Mucosa of descending colon (tissue), 3 donors: Measurements from ENCODE around the gene MARVELD1. TPM values are rescaled to one million over a fixed set of nuclear protein-coding genes. Genes with fewer than 3 reads are reported as not detected.

Experiments used
- ATAC-seq: fragments of 200-7000 bp; cut with Tn5 transposase; one replicate; pipeline ENCODE4 v1.9.1; 2020; ENCODE audit warnings: mild to moderate bottlenecking, moderate library complexity
- DNase-seq, 3 donors: peaks; one replicate each; pipeline ENCODE4 v3.0.0-alpha.2; 2020
- H3K36me3 ChIP-seq: fragments of 200-600 bp; one replicate; pipeline ENCODE4 v1.8.0; 2021; ENCODE audit warnings: low read depth, mild to moderate bottlenecking
- H3K4me1 ChIP-seq: fragments of 200-600 bp; one replicate; pipeline ENCODE4 v1.8.0; 2021; ENCODE audit warnings: low read depth, mild to moderate bottlenecking
- H3K4me3 ChIP-seq: fragments of 200-600 bp; one replicate; pipeline ENCODE4 v1.8.0; 2021; ENCODE audit warnings: mild to moderate bottlenecking
- H3K9me3 ChIP-seq: fragments of 200-600 bp; one replicate; pipeline ENCODE4 v1.8.0; 2021; ENCODE audit warnings: mild to moderate bottlenecking
- intact Hi-C, 2 donors: fragments of 100-400 bp; cut with DNase I in 1 of 2; cut with micrococcal nuclease in 1 of 2; formaldehyde crosslinking; loops; one replicate each; pipeline versions ENCODE4 v1.11.0 to v1.11.1; 2022; cut with DNase I, micrococcal nuclease
- total RNA-seq, 3 donors: library from RNA; stranded (reverse); fragmentation: NEBNext Ultra II Directional in 2 of 3; extraction: Animal tissue kit (Norgen Biotek cat#: 25700) in 2 of 3; gene quantifications; one replicate each; pipeline versions ENCODE4 v1.2.1 to v1.2.4, GENCODE V29; 2021 to 2023
- TF ChIP-seq, protein P1 (sequence below): fragments of 200-600 bp; IDR thresholded peaks from one replicate; pipeline ENCODE4 v1.8.0; 2022; ENCODE audit warnings: antibody characterized with exemption, mild to moderate bottlenecking
- donor health status: DM: no; HTN: no; CAD: no; lungs with moderate emphysema.
- donor health status: DM: no; HTN: no; CAD: no.
- donor health status: DM: no; HTN: yes; CAD: no.

MARVELD1 gene
- total RNA-seq, 3 donors from 2014 or later, result 30.7 to 45.7 (median 37.7) TPM

DNA sequence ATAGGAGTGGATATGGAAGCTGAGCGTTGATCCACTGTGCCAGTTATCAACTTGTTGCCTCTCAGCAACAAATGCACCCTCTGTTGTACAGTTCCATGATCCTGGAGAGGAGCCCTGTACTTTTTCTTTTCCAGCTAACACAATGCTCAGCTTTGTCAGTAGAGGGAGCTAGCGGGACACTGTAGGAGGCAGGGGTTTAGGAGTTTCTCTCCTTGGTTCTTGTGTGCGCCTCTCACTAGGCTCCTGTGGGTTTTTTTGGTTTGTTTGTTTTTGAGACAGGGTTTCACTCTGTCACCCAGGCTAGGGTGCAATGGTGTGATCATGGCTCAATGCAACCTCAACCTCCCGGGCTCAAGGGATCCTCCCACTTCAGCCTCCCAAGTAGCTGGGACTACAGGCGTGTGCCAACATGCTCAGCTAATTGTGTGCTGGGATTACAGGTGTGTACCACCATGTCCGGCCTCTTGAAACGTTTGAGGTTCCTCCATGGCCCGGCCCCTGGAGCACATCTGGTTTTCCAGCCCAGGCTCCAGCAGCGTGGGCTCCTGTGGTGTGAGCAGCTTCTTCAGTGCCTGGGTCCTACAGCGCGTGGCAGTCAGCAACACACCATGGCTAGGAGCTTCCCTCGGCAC is 12.0 kb upstream of the MARVELD1 start:
- peak in 1 of 3 donors; percentile 74 for DNase-seq
- TF ChIP-seq, protein P1, sequence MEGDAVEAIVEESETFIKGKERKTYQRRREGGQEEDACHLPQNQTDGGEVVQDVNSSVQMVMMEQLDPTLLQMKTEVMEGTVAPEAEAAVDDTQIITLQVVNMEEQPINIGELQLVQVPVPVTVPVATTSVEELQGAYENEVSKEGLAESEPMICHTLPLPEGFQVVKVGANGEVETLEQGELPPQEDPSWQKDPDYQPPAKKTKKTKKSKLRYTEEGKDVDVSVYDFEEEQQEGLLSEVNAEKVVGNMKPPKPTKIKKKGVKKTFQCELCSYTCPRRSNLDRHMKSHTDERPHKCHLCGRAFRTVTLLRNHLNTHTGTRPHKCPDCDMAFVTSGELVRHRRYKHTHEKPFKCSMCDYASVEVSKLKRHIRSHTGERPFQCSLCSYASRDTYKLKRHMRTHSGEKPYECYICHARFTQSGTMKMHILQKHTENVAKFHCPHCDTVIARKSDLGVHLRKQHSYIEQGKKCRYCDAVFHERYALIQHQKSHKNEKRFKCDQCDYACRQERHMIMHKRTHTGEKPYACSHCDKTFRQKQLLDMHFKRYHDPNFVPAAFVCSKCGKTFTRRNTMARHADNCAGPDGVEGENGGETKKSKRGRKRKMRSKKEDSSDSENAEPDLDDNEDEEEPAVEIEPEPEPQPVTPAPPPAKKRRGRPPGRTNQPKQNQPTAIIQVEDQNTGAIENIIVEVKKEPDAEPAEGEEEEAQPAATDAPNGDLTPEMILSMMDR, result peak; percentile 88
- no peaks in the 10 kb centered on the region for H3K36me3 ChIP-seq
- peak; percentile 84 for ATAC-seq
- intact Hi-C loops, result no loop called here
- H3K4me3 ChIP-seq, result no peak overlapping the region
- peaks cover 6% of the 10 kb centered on the region for H3K4me1 ChIP-seq
- no peaks in the 10 kb centered on the region for H3K9me3 ChIP-seq

DNA sequence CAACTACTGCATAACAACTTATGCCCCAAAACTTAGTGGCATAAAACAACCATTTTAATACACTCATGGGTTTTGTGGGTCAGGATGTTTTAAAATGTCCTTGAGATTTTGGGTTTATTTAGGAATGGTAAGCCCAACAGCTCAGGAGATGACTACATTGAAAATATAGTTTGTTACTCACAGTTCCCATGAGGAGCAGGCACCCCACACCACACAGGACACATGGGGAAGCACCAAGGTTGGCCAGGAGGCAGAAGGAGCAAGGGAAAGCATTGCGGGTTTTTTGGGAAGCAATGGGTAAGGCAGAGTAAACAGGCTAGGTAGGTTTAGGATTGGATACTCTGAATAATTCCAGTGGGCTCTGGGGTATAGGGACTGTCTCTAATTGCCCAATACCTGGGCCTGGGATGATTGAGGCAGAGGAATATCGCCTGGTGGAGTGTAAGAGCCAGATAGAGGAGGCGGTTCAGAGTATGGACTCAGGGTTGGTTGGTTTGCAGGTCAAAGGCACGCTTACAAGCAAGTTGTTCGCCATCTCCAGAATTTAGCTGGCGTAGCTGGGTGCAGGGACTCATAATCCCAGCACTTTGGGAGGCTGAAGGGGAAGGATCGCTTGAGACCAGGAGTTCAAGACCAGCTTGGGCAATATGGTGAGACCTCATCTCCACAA is 10.0 kb upstream of the MARVELD1 start:
- no peak for DNase-seq
- Histone ChIP-seq H3K36me3 (no peaks in the 10 kb centered on the region), H3K4me1 (peaks cover 1% of the 10 kb centered on the region), H3K4me3 (no peak overlapping the region), H3K9me3 (no peaks in the 10 kb centered on the region)
- TF ChIP-seq, protein P1, result no peak
- ATAC-seq, result no peak
- intact Hi-C loops, result no loop called here

DNA sequence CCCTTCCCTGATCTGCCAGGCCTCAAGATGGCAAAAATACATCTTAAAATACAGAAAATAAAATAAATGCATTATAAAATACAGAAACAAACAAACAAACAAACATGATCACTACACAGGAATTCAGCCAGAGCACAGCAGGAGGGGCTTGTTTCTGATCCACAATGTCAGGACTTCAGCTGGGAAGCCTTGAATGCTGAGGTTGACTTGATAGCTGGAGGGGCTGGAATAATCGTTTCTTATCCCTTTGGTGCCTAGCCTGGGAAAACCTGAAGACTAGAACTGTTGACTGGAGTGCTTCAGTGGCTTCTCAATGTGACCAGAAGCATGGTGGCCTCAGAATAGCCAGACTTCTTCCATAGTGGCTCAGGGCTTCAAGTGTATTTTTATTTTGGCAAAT is 9.2 kb upstream of the MARVELD1 start:
- ATAC-seq, result no peak
- intact Hi-C loops, result no loop called here
- peaks cover 1% of the 10 kb centered on the region for H3K4me1 ChIP-seq
- H3K4me3 ChIP-seq, result no peak overlapping the region
- TF ChIP-seq, protein P1, result no peak
- H3K9me3 ChIP-seq, result no peaks in the 10 kb centered on the region
- H3K36me3 ChIP-seq, result no peaks in the 10 kb centered on the region
- DNase-seq, result no peak

DNA sequence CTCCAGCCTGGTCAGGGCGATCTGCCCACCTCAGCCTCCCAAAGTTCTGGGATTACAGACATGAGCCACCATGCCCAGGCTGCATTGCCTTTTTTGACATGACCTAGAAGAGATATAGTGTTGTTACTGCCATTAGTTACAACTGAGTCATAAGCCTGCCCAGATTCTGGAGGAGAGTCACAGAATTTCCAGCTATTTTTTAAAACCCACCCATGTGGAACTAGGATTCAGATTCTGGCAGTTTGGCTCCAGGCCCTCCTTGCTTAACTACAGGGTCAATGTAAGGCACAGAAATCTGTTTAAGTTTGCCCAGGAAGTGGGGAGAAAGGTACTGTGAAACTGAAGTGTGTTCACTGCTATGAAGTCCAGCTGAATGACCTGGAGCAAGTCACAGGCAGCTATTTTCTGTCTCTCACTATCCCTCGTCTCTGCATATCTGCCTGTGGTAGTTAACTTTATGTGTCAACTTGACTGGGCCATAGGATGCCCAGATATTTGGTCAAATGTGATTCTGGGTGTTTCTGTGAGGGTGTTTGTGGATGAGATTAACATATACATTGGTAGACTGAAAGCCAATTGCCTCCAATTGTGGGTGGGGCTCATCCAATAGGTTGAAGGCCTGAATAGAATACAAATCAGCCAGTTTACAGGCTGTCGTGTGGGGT is 8.4 kb upstream of the MARVELD1 start:
- ATAC-seq (no peak), DNase-seq (no peak)
- peaks cover 3% of the 10 kb centered on the region for H3K4me1 ChIP-seq
- intact Hi-C loops, result no loop called here
- no peaks in the 10 kb centered on the region for H3K36me3 ChIP-seq
- TF ChIP-seq, protein P1, result no peak
- no peaks in the 10 kb centered on the region for H3K9me3 ChIP-seq
- H3K4me3 ChIP-seq, result no peak overlapping the region

DNA sequence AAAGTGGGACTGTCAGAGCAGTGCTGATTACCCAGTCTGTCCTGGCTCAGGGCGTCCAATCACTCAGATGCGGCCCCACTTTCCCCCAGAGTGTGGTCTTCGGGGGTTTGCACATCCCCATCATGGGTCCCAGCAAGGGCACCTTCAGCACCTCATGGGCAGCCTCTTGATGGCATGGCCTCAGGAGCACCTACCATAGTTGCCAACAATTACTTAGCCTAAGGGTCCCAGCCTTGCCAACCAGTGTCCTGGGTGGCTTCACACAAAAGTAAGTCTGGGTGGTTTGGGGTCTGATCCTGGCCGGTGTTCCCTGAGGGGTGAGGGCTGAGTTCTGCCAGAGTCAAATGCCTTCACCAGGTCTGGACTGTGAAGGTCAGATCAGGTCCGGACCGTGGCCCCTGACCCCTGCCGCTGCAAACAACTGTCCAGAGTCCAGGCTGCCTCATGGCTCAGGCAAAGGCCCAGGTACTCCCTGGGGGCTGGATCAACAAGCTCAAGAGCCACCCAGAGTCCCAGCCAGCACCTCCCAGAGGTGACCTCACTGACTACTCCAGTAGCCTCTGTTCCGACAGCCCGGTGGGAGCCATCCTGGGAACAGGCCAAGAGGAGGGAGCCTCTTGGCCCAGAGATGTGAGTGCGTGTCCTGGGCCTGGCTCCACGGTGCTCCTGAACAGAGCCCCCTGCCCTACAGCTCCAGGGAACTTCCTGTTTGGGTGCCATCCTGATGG is 6.2 kb upstream of the MARVELD1 start:
- no peak overlapping the region for H3K4me3 ChIP-seq
- DNase-seq, result no peak
- intact Hi-C loops, result no loop called here
- TF ChIP-seq, protein P1, result no peak
- no peak for ATAC-seq
- no peaks in the 10 kb centered on the region for H3K36me3 ChIP-seq
- peaks cover 3% of the 10 kb centered on the region for H3K4me1 ChIP-seq
- H3K9me3 ChIP-seq, result no peaks in the 10 kb centered on the region
